Measurements from ENCODE around the gene NKG7.

NKG7 gene

DNA sequence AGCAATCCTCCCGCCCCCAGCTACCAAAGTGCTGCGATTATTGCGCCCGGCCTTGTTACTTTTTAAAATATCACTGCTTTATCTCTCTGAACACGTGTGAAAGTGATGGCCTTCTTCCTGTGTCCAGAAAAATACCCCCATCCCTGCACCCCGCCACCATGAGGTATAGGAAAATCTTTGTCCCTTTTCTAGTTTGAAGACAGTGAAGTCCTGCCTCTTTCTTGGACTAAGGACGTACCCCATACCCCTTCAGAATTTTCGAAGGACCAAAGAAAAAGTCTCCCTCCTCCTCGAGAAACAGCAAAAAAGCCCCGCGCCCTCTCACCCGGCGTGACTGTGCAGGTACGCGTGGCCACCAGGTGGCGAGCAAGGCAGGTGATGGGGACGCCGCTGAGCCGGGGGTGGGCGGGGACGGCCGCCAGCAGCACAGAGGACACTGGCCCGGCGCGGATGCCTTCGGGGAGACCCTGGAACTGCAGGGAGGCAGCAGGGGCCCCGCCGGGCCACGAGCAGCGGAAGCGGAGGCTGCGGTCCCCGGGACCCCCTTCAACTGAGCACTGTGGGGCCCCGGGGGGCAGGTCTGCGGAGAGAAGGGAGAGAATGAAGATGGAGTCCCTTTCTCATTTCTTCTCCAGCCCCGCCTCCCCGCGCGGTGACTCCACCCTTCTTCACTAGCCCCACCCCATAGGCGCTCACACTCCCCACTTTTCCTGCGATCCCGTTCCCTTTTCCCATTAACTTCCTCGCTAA is 33.7 kb downstream of the NKG7 start:
- DNase-seq (ENCODE audit: insufficient read length, low spot score) (peak; percentile 88), FAIRE-seq (peak; percentile 88)

DNA sequence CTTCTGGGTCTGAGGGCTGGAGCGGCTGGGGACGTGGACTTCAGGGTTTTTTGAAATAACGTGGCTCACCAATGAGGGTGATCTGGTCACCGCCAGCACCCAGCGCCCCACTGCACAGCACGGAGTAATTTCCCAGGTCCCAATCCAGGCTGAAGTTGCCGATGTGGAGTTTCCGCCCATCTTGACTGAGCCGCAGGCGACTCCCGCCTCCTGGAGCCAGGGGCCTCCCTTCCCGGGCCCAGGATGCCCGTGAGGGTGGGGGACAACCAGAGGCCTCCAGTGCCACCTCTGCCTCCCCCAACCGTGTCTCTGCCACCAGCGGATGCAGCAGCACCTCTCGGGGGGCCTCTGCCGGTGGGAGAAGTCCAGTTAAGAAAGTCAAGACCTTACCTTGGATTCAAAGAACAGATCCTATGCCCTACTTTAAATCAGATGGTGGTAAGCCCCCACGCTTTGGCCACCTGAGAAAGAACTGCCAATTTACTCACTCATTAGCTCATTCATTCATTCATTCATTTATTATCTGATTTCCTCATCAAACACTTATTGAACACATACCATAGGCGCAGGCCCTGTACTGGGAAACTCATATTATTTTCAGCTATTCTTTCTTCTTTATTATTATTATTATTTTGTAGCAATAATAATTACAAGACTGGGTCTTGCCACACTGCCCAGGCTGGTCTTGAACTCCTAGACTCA is 34.4 kb downstream of the NKG7 start:
- DNase-seq (ENCODE audit: insufficient read length, low spot score), result no peak
- FAIRE-seq, result no peak

DNA sequence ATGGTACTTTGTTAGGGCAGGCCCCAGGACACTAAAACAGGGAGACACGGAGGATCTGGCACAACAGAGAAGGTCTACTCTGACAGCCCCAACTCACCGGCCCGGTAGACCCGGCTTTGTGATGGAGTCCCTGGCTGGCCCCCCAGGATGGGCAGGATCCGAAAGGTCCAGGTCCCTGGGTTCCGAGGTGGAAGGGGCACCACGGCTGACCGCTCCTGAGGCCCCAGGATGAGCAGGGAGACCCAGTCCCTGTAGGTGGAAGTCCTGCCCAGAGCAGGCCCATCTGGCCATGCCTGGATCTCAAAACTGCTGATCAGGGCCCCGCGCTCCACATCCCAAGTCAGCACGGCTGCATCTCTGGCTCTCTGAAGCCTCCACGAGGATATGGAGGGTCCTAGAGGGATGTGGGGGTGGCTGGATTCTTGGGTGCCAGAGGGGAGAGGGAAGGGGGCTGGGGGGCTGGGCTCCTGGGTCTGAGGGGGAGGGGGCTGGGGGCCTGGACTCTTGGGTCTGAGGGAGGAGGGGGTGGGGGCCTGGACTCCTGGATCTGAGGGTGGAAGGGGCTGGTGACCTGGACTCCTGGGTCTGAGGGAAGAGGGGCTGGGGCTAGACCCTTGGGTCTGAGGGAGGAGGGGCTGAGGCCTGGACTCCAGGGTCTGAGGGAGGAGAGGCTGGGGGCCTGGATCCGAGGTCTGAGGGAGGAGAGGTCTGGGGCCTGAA is 35.2 kb downstream of the NKG7 start:
- no peak for FAIRE-seq
- no peak for DNase-seq (ENCODE audit: insufficient read length, low spot score)

DNA sequence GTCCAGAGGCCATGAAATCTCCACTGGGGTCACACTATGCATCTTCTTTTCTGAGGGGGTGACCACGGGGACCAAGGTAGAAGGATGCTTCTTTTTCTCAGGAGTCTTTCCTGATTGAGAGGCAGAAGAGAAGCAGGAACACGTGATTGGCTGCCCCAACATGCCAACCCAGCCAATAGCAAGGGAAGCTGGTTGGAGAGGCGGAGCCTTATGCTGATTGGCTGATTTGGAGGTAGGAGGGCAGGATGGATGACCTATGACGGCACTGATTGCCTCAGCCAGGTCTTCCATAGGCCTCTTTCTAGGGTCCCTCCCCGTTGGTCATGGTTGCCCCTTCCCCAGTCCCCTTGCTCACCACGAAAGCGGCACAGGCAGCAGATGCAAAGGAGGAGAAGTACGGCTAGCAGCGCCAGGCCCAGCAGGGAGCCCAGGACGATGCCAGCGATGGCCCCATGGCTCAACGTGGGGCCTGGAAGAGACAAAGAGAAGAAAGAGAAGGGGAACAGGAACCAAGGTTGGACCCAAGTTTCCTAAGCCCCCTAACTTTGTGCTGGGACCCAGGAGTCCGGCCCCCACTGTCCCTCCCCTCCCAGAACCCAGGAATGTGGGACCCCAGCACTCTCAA is 38.5 kb downstream of the NKG7 start:
- no peak for DNase-seq (ENCODE audit: insufficient read length, low spot score)

DNA sequence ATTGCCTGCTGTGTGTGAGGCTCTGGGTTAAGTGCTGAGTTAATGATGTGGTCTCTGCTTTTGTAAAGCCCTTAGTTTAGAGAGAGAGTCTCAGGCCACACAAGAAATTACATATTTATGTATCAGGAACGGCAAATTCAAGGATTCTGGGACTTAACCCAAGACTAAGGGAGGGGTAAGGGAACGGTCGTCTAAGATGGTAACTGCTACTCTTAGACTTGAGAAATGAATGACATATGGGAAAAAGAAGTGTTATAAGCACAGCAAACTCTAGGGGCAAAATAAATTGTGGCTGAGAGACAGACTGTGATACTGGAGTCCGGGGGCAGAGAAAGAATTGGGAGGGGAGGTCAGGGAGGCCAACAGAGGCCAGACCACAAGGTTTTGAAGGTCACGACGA is 40.7 kb downstream of the NKG7 start:
- FAIRE-seq, result no peak
- DNase-seq (ENCODE audit: insufficient read length, low spot score), result no peak

More for the DNA sequence above, 38.5 kb downstream of the NKG7 start:
- no peak for FAIRE-seq

DNA sequence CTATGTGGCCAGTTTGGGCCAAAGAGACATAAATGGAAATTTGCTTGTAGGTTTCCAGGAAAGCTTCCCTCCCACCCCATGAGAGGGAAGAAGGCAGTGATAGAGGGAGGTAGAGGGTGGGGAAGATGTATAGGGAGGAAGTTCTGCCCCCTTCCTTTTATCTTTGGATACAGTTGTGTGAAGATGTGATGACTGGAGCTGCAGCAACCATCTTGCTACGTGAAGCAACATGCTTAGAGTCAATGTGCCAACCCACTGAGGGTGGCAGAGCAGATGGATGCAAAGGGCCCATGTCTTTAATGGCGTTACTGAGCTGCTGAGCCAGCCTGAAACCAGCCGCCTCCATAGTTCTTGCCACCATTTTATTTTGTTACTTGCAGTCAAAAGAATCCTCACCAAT is 41.3 kb downstream of the NKG7 start:
- no peak for FAIRE-seq
- no peak for DNase-seq (ENCODE audit: insufficient read length, low spot score)

DNA sequence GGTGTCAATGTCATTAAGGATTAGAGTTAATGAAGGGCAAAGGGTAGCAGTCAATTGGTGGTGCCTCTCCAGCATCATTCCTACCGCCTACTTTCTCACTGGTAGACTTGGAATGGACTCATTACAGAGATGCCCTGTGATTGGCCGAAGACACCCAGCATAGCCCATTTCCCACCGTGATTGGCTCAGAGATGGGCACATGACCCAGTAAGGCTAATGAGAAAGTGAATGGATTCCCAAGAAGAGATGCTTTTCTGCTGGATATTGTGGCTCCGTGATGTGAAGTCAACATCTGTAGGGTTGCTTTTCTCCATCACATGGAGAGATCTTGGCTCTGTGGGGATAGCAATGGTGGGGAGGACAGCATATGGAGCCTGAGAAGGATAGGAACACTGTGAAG is 42.1 kb downstream of the NKG7 start:
- no peak for FAIRE-seq
- DNase-seq (ENCODE audit: insufficient read length, low spot score), result no peak

DNA sequence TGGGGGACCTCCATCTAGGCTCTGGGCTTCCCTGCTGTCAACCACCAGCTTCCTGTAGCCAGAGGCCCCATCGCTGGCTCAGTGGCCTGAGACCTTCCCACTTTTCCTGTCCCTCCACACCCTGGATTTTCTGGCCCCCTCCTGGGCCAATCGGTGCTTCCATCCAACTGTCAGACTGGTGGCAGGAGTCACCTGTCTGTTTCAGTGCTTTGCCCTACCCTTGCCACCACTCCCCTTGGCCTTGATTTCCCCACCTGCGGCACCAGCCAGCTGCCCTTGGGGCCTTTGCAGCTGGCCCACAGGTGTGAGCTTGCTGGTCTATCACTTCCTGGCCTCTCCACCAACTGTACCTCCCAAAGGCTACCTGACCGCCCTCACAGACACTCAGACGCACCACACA is 43.0 kb downstream of the NKG7 start:
- FAIRE-seq (no peak), DNase-seq (ENCODE audit: insufficient read length, low spot score) (no peak)

DNA sequence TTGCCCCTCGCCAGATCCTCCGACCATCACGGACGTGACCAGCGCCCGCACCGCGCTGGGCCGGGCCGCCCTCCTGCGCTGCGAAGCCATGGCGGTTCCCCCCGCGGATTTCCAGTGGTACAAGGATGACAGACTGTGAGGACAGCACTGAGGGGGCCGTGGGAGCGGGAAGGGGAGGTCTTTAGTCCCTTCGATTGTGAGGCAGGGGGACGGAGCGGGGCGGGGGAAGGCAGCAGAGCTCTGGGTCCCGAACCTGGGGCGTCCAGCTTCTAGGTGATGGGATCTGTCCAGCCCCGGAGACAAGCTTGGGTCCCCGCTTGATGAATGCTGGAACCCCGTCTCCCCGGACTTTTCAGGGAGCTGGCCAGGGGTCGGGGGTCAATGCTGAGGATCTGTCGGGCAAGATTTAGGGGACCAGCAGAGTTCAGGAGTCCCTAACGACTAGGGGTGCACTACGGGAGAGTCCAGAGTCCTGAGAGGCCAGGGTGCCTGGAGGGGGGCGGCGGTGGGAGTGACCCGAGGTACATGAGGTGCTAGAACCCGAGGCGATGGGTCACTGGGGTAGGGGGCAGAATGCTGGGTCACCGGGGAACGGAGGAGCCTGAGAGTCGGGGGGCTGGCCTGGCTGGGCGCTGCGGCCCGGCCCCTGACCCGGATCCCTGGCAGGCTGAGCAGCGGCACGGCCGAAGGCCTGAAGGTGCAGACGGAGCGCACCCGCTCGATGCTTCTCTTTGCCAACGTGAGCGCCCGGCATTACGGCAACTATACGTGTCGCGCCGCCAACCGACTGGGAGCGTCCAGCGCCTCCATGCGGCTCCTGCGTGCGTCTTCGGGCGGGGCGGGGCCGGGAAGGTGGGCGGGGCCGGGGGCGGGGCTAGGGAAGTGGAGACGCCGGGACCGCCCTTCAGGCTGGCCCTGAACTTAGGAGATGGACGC is 45.1 kb downstream of the NKG7 start:
- FAIRE-seq, result no peak
- DNase-seq (ENCODE audit: insufficient read length, low spot score), result no peak

DNA sequence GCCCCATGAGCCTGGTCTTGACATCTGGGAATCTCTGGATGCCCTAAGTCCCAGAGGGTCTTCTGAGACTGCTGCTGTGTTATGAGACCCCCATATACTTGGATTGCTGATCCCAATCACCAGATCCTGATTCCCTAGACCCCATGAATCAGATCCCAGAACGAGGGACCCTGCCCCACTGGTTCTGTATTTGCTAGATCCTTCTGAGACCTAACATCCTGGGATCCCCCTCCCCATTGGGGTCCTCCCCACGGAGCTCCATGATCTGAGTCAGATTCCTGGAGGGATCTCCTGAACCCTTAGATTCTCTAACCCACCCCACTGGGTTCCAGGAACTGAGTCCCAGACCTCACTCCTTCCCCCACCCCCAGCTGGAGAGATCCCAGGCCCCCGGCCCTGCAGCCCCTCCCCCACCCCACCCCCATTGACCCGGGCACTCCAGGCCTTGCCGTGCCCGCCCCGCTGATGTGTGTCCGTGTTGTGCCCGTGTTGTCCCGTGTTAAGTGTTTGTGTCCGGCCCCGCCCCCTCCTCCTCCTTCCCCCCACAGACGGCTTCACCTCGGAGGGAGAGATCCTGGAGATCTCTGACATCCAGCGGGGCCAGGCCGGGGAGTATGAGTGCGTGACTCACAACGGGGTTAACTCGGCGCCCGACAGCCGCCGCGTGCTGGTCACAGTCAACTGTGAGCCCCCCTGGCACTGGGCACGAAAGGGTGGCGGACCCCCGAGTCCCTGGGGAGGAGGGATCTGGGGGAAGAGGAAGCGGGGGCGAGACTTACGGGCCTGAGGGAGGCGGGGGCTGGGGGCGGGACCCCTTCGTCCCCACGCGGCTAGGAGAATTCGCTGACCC is 46.0 kb downstream of the NKG7 start:
- no peak for DNase-seq (ENCODE audit: insufficient read length, low spot score)
- FAIRE-seq, result no peak

DNA sequence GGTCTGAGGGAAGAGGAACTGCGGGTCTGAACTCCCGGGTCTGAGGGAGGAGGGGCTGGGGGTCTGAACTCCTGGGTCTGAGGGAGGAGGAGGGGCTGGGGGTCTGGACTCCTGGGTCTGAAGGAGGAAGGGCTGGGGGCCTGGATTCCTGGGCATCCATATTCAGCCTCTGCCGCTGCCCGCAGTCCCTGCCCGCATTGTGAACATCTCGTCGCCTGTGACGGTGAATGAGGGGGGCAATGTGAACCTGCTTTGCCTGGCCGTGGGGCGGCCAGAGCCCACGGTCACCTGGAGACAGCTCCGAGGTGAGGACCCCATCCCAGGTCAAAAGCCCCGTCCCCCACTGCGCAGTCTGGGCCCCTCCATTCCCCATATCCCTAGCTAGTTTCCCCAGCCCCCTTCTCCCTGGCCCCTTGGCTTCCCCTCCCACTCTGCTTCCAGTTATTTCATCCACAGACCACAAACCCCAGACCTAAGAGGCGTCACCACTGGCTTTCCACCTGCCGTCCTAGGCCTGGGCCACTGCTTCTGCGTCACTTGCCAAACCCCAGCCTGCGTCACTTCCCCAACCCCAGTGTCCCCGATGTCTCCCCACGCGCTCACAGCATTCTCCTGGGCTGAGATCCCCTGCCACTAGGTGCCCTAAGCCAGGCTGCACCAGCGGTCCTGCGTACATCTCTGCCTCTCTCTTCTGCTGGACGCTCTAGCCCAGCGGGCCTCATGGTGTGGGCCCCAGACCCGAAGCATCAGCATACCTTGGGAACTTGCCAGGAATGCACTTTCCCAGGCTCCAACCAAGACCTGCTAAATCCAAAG is 47.1 kb downstream of the NKG7 start:
- no peak for DNase-seq (ENCODE audit: insufficient read length, low spot score)
- FAIRE-seq, result no peak

DNA sequence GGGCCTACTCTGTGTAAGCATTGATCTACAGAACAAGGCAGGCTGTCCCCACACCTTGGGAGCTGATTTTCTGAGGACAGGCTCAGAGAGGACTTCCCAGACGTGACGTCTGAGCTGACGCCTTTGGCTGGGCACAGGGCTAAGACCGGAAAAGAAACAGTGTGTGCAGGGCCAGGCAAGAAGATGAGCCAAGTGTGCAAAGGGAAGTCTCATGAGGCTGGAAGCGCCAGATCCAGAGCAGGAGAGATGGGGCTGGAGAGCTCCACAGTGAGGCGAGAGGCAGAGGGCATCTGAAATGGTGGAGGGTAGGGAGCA is 48.3 kb downstream of the NKG7 start:
- no peak for DNase-seq (ENCODE audit: insufficient read length, low spot score)
- FAIRE-seq, result no peak

DNA sequence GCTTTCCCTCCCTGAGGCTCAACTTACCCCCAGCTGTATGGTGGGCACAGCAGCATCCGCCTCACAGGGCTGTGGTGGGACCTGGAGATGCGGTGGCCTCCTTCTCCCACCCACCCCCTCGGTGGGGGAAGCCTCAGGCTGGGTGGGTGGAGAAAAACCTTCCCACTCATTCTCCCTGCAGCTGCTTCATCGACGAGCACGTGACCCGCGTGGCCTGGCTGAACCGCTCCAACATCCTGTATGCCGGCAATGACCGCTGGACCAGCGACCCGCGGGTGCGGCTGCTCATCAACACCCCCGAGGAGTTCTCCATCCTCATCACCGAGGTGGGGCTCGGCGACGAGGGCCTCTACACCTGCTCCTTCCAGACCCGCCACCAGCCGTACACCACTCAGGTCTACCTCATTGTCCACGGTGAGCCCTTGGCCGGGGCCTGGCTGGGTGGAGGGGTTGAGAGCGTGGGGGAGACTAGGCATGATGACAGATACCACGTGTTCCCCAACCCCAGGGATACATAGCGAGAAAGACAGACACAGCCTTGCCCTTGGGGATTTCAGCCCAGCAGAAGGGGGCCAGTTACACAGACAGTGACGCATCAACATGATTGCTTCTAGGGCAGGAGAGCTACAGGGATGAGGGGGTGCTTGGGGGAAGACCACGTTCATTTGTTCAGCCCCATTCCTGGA is 48.8 kb downstream of the NKG7 start:
- no peak for DNase-seq (ENCODE audit: insufficient read length, low spot score)
- no peak for FAIRE-seq

DNA sequence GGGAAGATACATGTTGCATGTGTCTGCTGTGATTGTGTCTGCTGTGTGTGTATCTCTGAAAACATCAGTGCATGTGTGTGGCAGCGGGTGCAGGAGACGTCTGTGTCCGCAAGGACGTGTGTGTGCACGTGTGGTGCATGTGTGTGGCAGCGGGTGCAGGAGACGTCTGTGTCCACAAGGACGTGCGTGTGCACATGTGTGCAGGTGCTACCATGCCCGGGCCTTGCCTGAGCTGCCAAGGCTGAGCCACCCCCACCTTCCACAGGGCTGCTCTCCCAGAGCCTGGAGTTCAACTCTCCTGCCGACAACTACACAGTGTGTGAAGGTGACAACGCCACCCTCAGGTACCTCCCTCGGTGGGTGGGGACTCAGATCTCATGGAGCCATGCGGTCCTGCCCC is 50.7 kb downstream of the NKG7 start:
- no peak for FAIRE-seq
- no peak for DNase-seq (ENCODE audit: insufficient read length, low spot score)

All from HTR-8/SVneo (cell line).